ENCODE data around the gene PMS2. TPM values are rescaled to one million over a fixed set of nuclear protein-coding genes. Genes with fewer than 3 reads are reported as not detected.
A peak's percentile ranks its signal among the peaks of the same experiment; 100 is the strongest.
"Not testable (repeated sequence)": the region's sequence is repeated elsewhere in the genome, so short reads cannot be mapped to it uniquely, and the experiment has no call there.

PMS2 gene
- total and polyA plus RNA-seq, 7 donors: 3.4 to 11.1 (median 5.6) TPM

DNA sequence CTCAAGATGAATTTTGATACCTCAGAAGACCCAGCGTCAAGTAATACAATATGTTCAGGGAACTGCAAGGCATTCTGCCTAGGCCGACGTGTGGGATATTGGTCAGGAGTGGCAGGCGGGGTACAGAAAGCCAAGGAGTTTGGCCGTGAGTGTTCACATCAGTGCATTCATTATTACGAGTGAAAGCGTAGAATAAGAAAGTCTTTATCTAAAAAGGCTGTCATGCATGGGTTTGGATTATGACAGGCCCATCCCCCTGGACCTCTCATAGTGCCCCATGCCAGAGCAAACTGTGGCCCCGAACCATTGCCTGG lies 7.8 kb upstream of the PMS2 start:
- Histone ChIP-seq H3K36me3 (ENCODE audit: insufficient read depth in 1 of 2, low read depth in 1 of 2) (peaks cover 7 to 78% of the 10 kb centered on the region in 2 donors), H3K4me1 (peaks cover 57% of the 10 kb centered on the region), H3K27ac (peak overlapping the region; percentile 91), H3K27me3 (ENCODE audit: insufficient read depth in 3 of 3, low read length in 2 of 3) (no peaks in the 10 kb centered on the region), H3K4me3 (no peak overlapping the region), H3K9me3 (no peaks in the 10 kb centered on the region)
- intact Hi-C loops (cut with DNase I): loop anchor here in 1 of 2 donors (10.0 kb wide), 1 partner anchor 418 kb away; no protein-coding TSS in a partner anchor
- DNase-seq (peak in 1 of 2 donors; percentile 26), ATAC-seq (peak in 2 of 4 donors; percentile 87 to 89)
- TF ChIP-seq, protein P1, sequence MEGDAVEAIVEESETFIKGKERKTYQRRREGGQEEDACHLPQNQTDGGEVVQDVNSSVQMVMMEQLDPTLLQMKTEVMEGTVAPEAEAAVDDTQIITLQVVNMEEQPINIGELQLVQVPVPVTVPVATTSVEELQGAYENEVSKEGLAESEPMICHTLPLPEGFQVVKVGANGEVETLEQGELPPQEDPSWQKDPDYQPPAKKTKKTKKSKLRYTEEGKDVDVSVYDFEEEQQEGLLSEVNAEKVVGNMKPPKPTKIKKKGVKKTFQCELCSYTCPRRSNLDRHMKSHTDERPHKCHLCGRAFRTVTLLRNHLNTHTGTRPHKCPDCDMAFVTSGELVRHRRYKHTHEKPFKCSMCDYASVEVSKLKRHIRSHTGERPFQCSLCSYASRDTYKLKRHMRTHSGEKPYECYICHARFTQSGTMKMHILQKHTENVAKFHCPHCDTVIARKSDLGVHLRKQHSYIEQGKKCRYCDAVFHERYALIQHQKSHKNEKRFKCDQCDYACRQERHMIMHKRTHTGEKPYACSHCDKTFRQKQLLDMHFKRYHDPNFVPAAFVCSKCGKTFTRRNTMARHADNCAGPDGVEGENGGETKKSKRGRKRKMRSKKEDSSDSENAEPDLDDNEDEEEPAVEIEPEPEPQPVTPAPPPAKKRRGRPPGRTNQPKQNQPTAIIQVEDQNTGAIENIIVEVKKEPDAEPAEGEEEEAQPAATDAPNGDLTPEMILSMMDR (IDR thresholded peaks at IDR 0.05): no peak
- WGBS, 3 donors: 34 to 71% (median 37%) methylated on average over 8 of the region's 8 CpGs

DNA sequence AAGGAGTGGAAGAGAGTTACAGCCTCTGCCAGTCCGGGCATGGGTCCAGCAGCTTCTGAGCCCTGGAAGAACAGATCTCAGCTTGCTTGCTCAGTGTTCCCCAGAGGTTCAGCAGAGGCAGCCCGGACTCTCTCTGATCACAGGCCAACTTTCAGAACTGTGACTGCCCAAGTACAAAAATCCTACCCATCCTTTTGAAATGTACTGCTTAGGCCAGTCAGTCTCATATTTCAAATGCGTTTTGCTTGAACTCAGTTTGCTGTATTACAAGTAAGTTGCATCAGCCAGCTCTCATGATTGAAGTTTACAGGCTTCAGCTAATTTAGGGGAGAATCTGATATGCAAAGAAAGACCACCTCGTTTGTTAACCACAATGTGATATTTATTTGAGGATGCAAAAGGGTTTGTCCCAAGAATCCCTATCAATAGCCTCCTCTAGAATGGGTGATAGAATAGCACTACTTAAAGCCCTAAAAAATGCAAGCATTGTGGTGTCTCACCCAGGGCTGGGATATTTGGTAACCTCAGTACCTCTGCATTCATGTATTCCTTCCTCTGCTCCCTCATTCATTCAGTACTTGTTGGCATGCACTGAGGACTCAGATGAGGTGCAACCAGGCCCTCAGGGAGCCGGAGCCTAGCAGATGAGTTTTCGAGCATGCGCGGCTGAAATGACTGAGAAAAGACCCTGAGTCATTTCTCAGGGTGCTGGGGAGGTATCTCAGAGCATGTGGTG lies 7.2 kb upstream of the PMS2 start:
- Histone ChIP-seq H3K27me3 (ENCODE audit: insufficient read depth in 3 of 3, low read length in 2 of 3) (no peaks in the 10 kb centered on the region), H3K27ac (peak overlapping the region; percentile 91), H3K36me3 (ENCODE audit: insufficient read depth in 1 of 2, low read depth in 1 of 2) (peaks cover 7 to 73% of the 10 kb centered on the region in 2 donors), H3K4me3 (peak overlapping the region; percentile 32), H3K4me1 (peaks cover 62% of the 10 kb centered on the region), H3K9me3 (no peaks in the 10 kb centered on the region)
- ATAC-seq: peak; percentile 67 to 84 (median 79)
- intact Hi-C loops (cut with DNase I): loop anchor here in 1 of 2 donors (10.0 kb wide), 1 partner anchor 419 kb away; no protein-coding TSS in a partner anchor
- TF ChIP-seq, protein P1 (IDR thresholded peaks at IDR 0.05): no peak
- WGBS, 3 donors: 27 to 57% (median 33%) methylated on average over 8 of the region's 8 CpGs
- DNase-seq: peak; percentile 86 to 95

DNA sequence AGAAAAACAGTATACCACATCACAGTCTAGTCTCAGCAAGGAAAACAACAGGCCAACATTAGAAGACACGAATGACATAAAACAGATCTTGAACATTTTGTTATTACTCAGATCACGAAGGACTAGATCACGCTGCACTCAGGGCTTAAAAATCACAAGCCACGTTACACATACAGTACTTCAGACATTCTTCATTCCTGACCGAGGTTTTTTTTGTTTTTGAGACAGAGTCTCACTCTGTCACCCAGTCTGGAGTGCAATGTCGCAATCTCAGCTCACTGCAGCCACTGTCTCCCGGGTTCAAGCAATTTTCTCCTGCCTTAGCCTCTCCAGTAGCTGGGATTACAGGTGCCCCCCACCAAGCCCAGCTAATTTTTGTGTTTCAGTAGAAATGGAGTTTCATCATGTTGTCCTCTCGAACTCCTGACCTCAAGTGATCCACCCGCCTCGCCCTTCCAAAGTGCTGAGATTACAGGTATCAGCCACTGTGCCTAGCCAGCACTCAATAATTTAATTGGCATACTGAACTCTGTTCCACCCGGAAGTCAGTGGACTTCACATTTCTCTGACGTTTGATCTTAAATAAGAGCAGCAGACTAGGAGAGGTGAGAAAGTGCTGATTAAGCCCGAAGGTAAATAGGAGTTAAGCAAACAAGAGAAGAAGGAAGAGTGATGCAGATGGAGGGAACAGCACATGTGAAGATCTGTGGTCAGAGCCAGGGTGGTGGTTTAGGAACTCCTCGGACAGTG lies 3.7 kb upstream of the PMS2 start:
- Histone ChIP-seq H3K27me3 (ENCODE audit: insufficient read depth in 3 of 3, low read length in 2 of 3) (no peaks in the 10 kb centered on the region), H3K27ac (peak overlapping the region; percentile 91), H3K36me3 (ENCODE audit: insufficient read depth in 1 of 2, low read depth in 1 of 2) (peaks cover 0 to 37% of the 10 kb centered on the region in 2 donors), H3K9me3 (no peaks in the 10 kb centered on the region), H3K4me1 (peaks cover 81% of the 10 kb centered on the region), H3K4me3 (peak overlapping the region; percentile 89)
- peak in 1 of 4 donors; percentile 3 for ATAC-seq
- no peak for DNase-seq
- TF ChIP-seq, protein P1 (IDR thresholded peaks at IDR 0.05): no peak
- intact Hi-C loops (cut with DNase I): loop anchor here in 1 of 2 donors (10.0 kb wide), 1 partner anchor 422 kb away; no protein-coding TSS in a partner anchor
- WGBS, 3 donors: 37 to 69% (median 43%) methylated on average over 14 of the region's 14 CpGs

DNA sequence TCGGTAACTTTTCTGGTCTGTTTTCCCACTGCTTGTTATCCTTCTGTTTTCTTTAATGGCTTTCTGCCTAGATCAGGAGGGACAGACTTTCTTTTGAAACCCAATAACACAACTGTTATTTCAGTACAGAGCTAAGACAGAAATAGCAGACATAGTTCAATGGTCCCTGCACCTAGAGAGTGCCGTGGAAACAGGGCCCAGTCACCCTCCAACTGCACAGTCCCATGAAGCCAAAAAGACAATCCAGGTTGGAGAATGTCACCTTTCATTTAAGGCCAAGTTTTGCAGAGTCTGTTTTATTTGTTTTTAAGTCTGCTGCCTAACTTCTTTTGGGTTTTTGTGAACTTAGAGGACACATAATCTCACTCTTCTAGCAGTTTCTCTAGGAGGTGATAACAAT lies 2.7 kb upstream of the PMS2 start:
- TF ChIP-seq, protein P1 (IDR thresholded peaks at IDR 0.05): no peak
- intact Hi-C loops (cut with DNase I): loop anchor here in 1 of 2 donors (10.0 kb wide), 1 partner anchor 423 kb away; no protein-coding TSS in a partner anchor
- DNase-seq: no peak
- Histone ChIP-seq H3K27ac (peak overlapping the region; percentile 91), H3K4me3 (peak overlapping the region; percentile 89), H3K4me1 (peaks cover 80% of the 10 kb centered on the region), H3K36me3 (ENCODE audit: insufficient read depth in 1 of 2, low read depth in 1 of 2) (peaks cover 0 to 28% of the 10 kb centered on the region in 2 donors), H3K9me3 (no peaks in the 10 kb centered on the region), H3K27me3 (ENCODE audit: insufficient read depth in 3 of 3, low read length in 2 of 3) (no peaks in the 10 kb centered on the region)
- 28 to 53% (median 42%) methylated on average over 2 of the region's 2 CpGs for WGBS, 3 donors
- no peak for ATAC-seq

DNA sequence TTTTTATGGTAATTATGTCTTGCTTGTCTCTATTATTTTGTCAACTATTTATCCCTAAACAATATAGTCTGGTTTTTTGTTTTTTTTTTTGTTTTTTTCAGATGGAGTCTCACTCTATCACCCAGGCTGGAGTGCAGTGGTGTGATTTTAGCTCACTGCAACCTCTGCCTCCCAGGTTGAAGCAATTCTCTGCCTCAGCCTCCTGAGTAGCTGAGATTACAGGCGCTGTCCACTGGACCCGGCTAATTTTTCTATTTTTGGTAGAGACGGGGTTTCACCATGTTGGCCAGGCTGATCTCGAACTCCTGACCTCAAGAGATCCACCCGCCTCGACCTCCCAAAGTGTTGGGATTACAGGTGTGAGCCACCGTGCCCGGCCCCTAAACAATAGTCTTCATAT lies 1.5 kb upstream of the PMS2 start:
- not testable (repeated sequence) for DNase-seq; H3K27me3 ChIP-seq (ENCODE audit: insufficient read depth in 3 of 3, low read length in 2 of 3); H3K9me3 ChIP-seq; ATAC-seq
- peak overlapping the region; percentile 89 for H3K4me3 ChIP-seq
- H3K4me1 ChIP-seq: peaks cover 69% of the 10 kb centered on the region
- peak overlapping the region; percentile 91 for H3K27ac ChIP-seq
- intact Hi-C loops (cut with DNase I): loop anchor here in 1 of 2 donors (10.0 kb wide), 1 partner anchor 424 kb away; no protein-coding TSS in a partner anchor
- H3K36me3 ChIP-seq (ENCODE audit: insufficient read depth in 1 of 2, low read depth in 1 of 2): peaks cover 0 to 29% of the 10 kb centered on the region in 2 donors
- WGBS, 3 donors: 39 to 64% (median 61%) methylated on average over 8 of the region's 8 CpGs

DNA sequence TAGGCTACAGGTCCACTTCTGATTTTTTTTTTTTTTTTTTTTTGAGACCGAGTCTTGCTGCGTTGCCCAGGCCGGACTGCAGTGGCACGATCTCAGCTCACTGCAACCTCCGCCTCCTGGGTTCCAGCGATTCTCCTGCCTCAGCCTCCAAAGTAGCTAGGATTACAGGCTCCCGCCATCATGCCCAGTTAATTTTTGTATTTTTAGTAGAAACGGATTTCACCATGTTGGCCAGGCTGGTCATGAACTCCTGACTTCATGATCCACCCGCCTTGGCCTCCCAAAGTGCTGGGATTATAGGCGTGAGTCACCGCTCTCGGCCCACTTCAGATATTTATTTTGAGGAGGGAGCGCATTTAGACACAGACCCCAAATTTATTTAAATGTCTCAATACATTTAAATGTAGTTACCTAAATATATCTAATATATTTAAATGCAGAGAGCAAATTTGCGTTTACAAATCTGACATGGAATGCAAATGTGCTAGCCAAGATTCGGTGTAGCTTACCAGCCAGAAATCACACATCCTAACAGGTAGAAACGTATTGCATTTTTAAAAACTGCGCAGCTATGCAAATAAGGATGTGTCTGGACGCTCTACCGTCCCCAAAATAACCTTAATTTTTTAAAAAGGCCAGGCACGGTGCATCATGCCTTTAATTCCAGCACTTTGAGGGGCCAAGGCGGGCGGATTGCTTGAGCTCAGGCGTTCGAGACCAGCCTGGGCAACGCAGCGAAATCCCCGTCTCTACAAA lies 836 bp downstream of the PMS2 start:
- H3K27me3 ChIP-seq (ENCODE audit: insufficient read depth in 3 of 3, low read length in 2 of 3); H3K9me3 ChIP-seq; DNase-seq; intact Hi-C loops (cut with DNase I); ATAC-seq: not testable (repeated sequence)
- WGBS, 3 donors: 37 to 47% (median 44%) methylated on average over 27 of the region's 27 CpGs
- H3K4me1 ChIP-seq: peaks cover 46% of the 10 kb centered on the region
- H3K27ac ChIP-seq: peak overlapping the region; percentile 91
- H3K36me3 ChIP-seq (ENCODE audit: insufficient read depth in 1 of 2, low read depth in 1 of 2): peaks cover 0 to 41% of the 10 kb centered on the region in 2 donors
- peak overlapping the region; percentile 89 for H3K4me3 ChIP-seq
